Measurements from ENCODE around the gene LILRB1.
"Not testable (repeated sequence)": the region's sequence is repeated elsewhere in the genome, so short reads cannot be mapped to it uniquely, and the experiment has no call there.

The LILRB1 gene

GRCh38 chr19:54662730-54663129 lies 32.4 kb downstream of the LILRB1 start, which contains the start of gene LILRB4:
LILRB4 (plus strand) TSS chr19:54662985; CDS start chr19:54663034, 49 bp downstream.
- no peak for DNase-seq (ENCODE audit: low spot score)

- DNase-seq (ENCODE audit: low spot score), result no peak
Measured at GRCh38 chr19:54665530-54665929, 35.2 kb downstream of the LILRB1 start.

GRCh38 chr19:54667217-54667616 lies 36.9 kb downstream of the LILRB1 start:
- DNase-seq (ENCODE audit: low spot score), result no peak

- no peak for DNase-seq (ENCODE audit: low spot score)
Measured at GRCh38 chr19:54668353-54668752, 38.1 kb downstream of the LILRB1 start.

- DNase-seq (ENCODE audit: low spot score), result no peak
Measured at GRCh38 chr19:54670576-54671357, 40.5 kb downstream of the LILRB1 start.

GRCh38 chr19:54673222-54673621 lies 42.9 kb downstream of the LILRB1 start:
- no peak for DNase-seq (ENCODE audit: low spot score)

GRCh38 chr19:54674021-54674617 lies 43.8 kb downstream of the LILRB1 start:
- no peak for DNase-seq (ENCODE audit: low spot score)

GRCh38 chr19:54676210-54676834 lies 46.0 kb downstream of the LILRB1 start:
- DNase-seq (ENCODE audit: low spot score), result not testable (repeated sequence)

GRCh38 chr19:54677217-54677616 lies 46.9 kb downstream of the LILRB1 start:
- DNase-seq (ENCODE audit: low spot score), result no peak

- DNase-seq (ENCODE audit: low spot score), result not testable (repeated sequence)
Measured at GRCh38 chr19:54681596-54681995, 51.3 kb downstream of the LILRB1 start.

- DNase-seq (ENCODE audit: low spot score), result no peak
Measured at GRCh38 chr19:54682306-54682856, 52.1 kb downstream of the LILRB1 start.

GRCh38 chr19:54684527-54684926 lies 54.2 kb downstream of the LILRB1 start:
- no peak for DNase-seq (ENCODE audit: low spot score)
